Measurements from ENCODE around the gene IL1RAPL1. TPM values are rescaled to one million over a fixed set of nuclear protein-coding genes. Genes with fewer than 3 reads are reported as not detected.

IL1RAPL1 gene
- total RNA-seq, 1 experiment from 2014 or later = not detected

- no peaks in the 10 kb centered on the region for H3K27me3 Mint-ChIP-seq (ENCODE audit: insufficient read depth, unreplicated experiment)
- no TSS peak for BruUV-seq (replicated peaks)
- H3K4me3 Mint-ChIP-seq (ENCODE audit: unreplicated experiment) = no peak overlapping the region
- no peaks in the 10 kb centered on the region for H3K36me3 Mint-ChIP-seq (ENCODE audit: insufficient read depth, unreplicated experiment)
- ChIA-PET POLR2A (no interaction called here), CTCF (no interaction called here)
- peaks cover 6% of the 10 kb centered on the region for H3K9me3 Mint-ChIP-seq (ENCODE audit: unreplicated experiment)
- no peaks in the 10 kb centered on the region for H3K4me1 Mint-ChIP-seq (ENCODE audit: insufficient read depth, unreplicated experiment)
- no peak overlapping the region for H3K27ac Mint-ChIP-seq (ENCODE audit: low read depth, unreplicated experiment)
- intact Hi-C loops (cut with micrococcal nuclease) = no loop called here
- no peak for DNase-seq (ENCODE audit: unreplicated experiment)
- TF ChIP-seq CTCF (IDR thresholded peaks at IDR 0.05; ENCODE audit: unreplicated experiment) = no peak
Measured at GRCh38 chrX:28718450-28718849, 131.2 kb downstream of the IL1RAPL1 start.

- peaks cover 6% of the 10 kb centered on the region for H3K9me3 Mint-ChIP-seq (ENCODE audit: unreplicated experiment)
- H3K4me3 Mint-ChIP-seq (ENCODE audit: unreplicated experiment) = no peak overlapping the region
- intact Hi-C loops (cut with micrococcal nuclease) = no loop called here
- BruUV-seq (replicated peaks) = no TSS peak
- no peak for TF ChIP-seq CTCF (IDR thresholded peaks at IDR 0.05; ENCODE audit: unreplicated experiment)
- no peaks in the 10 kb centered on the region for H3K4me1 Mint-ChIP-seq (ENCODE audit: insufficient read depth, unreplicated experiment)
- ChIA-PET CTCF (interaction anchor here (0.7 kb wide), 1 partner anchor 58 kb away, joined by 3 read pairs; no protein-coding TSS in a partner anchor), POLR2A (no interaction called here)
- no peak for DNase-seq (ENCODE audit: unreplicated experiment)
- no peaks in the 10 kb centered on the region for H3K27me3 Mint-ChIP-seq (ENCODE audit: insufficient read depth, unreplicated experiment)
- H3K36me3 Mint-ChIP-seq (ENCODE audit: insufficient read depth, unreplicated experiment) = no peaks in the 10 kb centered on the region
- no peak overlapping the region for H3K27ac Mint-ChIP-seq (ENCODE audit: low read depth, unreplicated experiment)
Measured at GRCh38 chrX:28719620-28720019, 132.4 kb downstream of the IL1RAPL1 start.

DNA sequence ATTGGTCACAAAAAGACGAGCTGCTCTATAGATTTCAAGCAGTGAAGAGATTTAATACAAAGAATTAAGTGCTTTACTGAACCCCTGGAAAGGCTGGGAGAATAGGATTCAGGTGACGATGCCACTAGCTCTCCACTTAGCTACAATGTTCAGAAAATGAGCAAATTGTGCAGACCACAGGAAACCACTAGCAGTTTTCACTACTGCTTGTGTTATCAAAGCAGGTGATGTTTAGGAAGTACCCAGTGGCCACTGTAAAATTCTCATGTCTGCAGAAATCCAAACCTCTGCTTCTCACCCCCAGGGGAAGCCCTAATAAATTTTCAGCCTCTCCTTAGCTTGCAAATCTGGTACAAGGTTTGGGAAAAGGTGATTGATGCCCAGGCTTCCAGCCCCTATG lies 165.1 kb downstream of the IL1RAPL1 start:
- Mint-ChIP-seq H3K36me3 (ENCODE audit: insufficient read depth, unreplicated experiment) (no peaks in the 10 kb centered on the region), H3K27me3 (ENCODE audit: insufficient read depth, unreplicated experiment) (no peaks in the 10 kb centered on the region), H3K4me3 (ENCODE audit: unreplicated experiment) (no peak overlapping the region), H3K9me3 (ENCODE audit: unreplicated experiment) (no peaks in the 10 kb centered on the region), H3K27ac (ENCODE audit: low read depth, unreplicated experiment) (no peak overlapping the region), H3K4me1 (ENCODE audit: insufficient read depth, unreplicated experiment) (no peaks in the 10 kb centered on the region)
- no peak for TF ChIP-seq CTCF (IDR thresholded peaks at IDR 0.05; ENCODE audit: unreplicated experiment)
- no TSS peak for BruUV-seq (replicated peaks)
- intact Hi-C loops (cut with micrococcal nuclease) = no loop called here
- CTCF ChIA-PET = interaction anchor here (0.6 to 1.2 kb wide), 2 partner anchors 14 to 165 kb away, joined by 3 to 4 read pairs; partner anchors contain the start of gene IL1RAPL1
- POLR2A ChIA-PET = no interaction called here
- DNase-seq (ENCODE audit: unreplicated experiment) = no peak

GRCh38 chrX:28756175-28756574 lies 168.9 kb downstream of the IL1RAPL1 start:
- intact Hi-C loops (cut with micrococcal nuclease) = no loop called here
- no peak for DNase-seq (ENCODE audit: unreplicated experiment)
- CTCF ChIA-PET = no interaction called here
- no peaks in the 10 kb centered on the region for H3K27me3 Mint-ChIP-seq (ENCODE audit: insufficient read depth, unreplicated experiment)
- no peak overlapping the region for H3K4me3 Mint-ChIP-seq (ENCODE audit: unreplicated experiment)
- POLR2A ChIA-PET = no interaction called here
- no peaks in the 10 kb centered on the region for H3K36me3 Mint-ChIP-seq (ENCODE audit: insufficient read depth, unreplicated experiment)
- BruUV-seq (replicated peaks) = no TSS peak
- H3K4me1 Mint-ChIP-seq (ENCODE audit: insufficient read depth, unreplicated experiment) = no peaks in the 10 kb centered on the region
- no peaks in the 10 kb centered on the region for H3K9me3 Mint-ChIP-seq (ENCODE audit: unreplicated experiment)
- TF ChIP-seq CTCF (IDR thresholded peaks at IDR 0.05; ENCODE audit: unreplicated experiment) = no peak
- H3K27ac Mint-ChIP-seq (ENCODE audit: low read depth, unreplicated experiment) = no peak overlapping the region

All from MCF 10A (cell line).